K562 (cell line): Measurements from ENCODE around the gene PAQR8. TPM values are rescaled to one million over a fixed set of nuclear protein-coding genes. Genes with fewer than 3 reads are reported as not detected.
A peak's percentile ranks its signal among the peaks of the same experiment; 100 is the strongest.

Source experiments
- ARID1B ChIP-seq: fragments of 450-650 bp; IDR thresholded peaks from 2 replicates; pipeline ENCODE4 v1.6.1; 2016; ENCODE audit warnings: antibody characterized with exemption, mild to moderate bottlenecking, inconsistent platforms
- CAMTA2 ChIP-seq: fragments of 250-450 bp; sonication (Bioruptor Pico); conservative IDR thresholded peaks from 2 replicates; pipeline ENCODE4 v1.5.1; 2022
- CBFB ChIP-seq: sonication (generic); formaldehyde crosslinking; IDR thresholded peaks from 2 replicates; pipeline ENCODE4 v1.4.0; 2020; ENCODE audit warnings: mild to moderate bottlenecking, missing genetic modification reagents
- CEBPB ChIP-seq: fragments of 450-650 bp; IDR thresholded peaks from 2 replicates; pipeline ENCODE4 v1.6.1; 2016; ENCODE audit warnings: missing genetic modification characterization, missing compliant biosample characterization
- COPS2 ChIP-seq: fragments of 450-650 bp; conservative IDR thresholded peaks from 2 replicates; pipeline ENCODE4 v1.6.1; 2016; ENCODE audit warnings: mild to moderate bottlenecking, moderate library complexity
- ETV5 ChIP-seq: sonication (generic); formaldehyde crosslinking; IDR thresholded peaks from 2 replicates; pipeline ENCODE4 v1.4.0; 2020; ENCODE audit warnings: low read depth, mild to moderate bottlenecking, missing genetic modification reagents
- GABPA ChIP-seq: fragments of 200-800 bp; sonication (Bioruptor generic); conservative IDR thresholded peaks from 2 replicates; pipeline ENCODE4 v1.6.1; 2016; ENCODE audit warnings: low read depth, missing genetic modification characterization, missing compliant biosample characterization
- GTF2F1 ChIP-seq: IDR thresholded peaks from 2 replicates; pipeline ENCODE4 v1.6.1; 2011; ENCODE audit warnings: low read depth, low read length, improper control_type of control experiment
- KLF1 ChIP-seq: fragments of 450-650 bp; IDR thresholded peaks from 2 replicates; pipeline ENCODE4 v1.6.1; 2016; ENCODE audit warnings: missing genetic modification characterization, missing compliant biosample characterization
- MCM3 ChIP-seq: fragments of 450-650 bp; IDR thresholded peaks from 2 replicates; pipeline ENCODE4 v1.6.1; 2016
- MTA3 ChIP-seq: fragments of 450-650 bp; formaldehyde crosslinking; IDR thresholded peaks from 2 replicates; pipeline ENCODE4 v1.6.1; 2017; ENCODE audit warnings: mild to moderate bottlenecking, borderline replicate concordance
- NFATC3 ChIP-seq: fragments of 450-650 bp; IDR thresholded peaks from 2 replicates; pipeline ENCODE4 v1.6.1; 2017; ENCODE audit warnings: mild to moderate bottlenecking
- NR0B1 ChIP-seq: fragments of 450-650 bp; IDR thresholded peaks from one replicate; pipeline ENCODE4 v1.6.1; 2018; ENCODE audit warnings: mild to moderate bottlenecking, moderate library complexity; ENCODE audit not compliant: partially characterized antibody
- PRMT5 ChIP-seq: sonication (generic); formaldehyde crosslinking; IDR thresholded peaks from 2 replicates; pipeline ENCODE4 v1.5.0; 2020; ENCODE audit warnings: missing genetic modification reagents
- RBM17 ChIP-seq: fragments of 200-400 bp; formaldehyde crosslinking; IDR thresholded peaks from 2 replicates; pipeline ENCODE4 v1.6.1; 2017; ENCODE audit warnings: low read depth, mild to moderate bottlenecking, low read length, borderline replicate concordance
- SMARCE1 ChIP-seq: fragments of 450-650 bp; IDR thresholded peaks from 2 replicates; pipeline ENCODE4 v1.7.1; 2016; ENCODE audit warnings: mild to moderate bottlenecking
- ZBTB5 ChIP-seq: fragments of 450-650 bp; IDR thresholded peaks from 2 replicates; pipeline ENCODE4 v1.6.1; 2017; ENCODE audit warnings: antibody characterized with exemption
- ZC3H8 ChIP-seq: fragments of 450-650 bp; IDR thresholded peaks from 2 replicates; pipeline ENCODE4 v1.6.1; 2017
- ZNF696 ChIP-seq: fragments of 250-450 bp; sonication (Bioruptor Pico); conservative IDR thresholded peaks from 2 replicates; pipeline ENCODE4 v1.4.0; 2020; ENCODE audit warnings: mild to moderate bottlenecking, moderate library complexity
- ZNF707 ChIP-seq: fragments of 250-450 bp; sonication (Bioruptor Pico); conservative IDR thresholded peaks from 2 replicates; pipeline ENCODE4 v1.8.0; 2022; ENCODE audit warnings: inconsistent platforms, mild to moderate bottlenecking, moderate library complexity
- polyA plus RNA-seq, 8 experiments: library from polyadenylated mRNA; depleted of rRNA in 4 of 8; stranded (reverse) in 5 of 8; unstranded in 3 of 8; fragments of >200 nt; fragmentation: Nextera tagmentation in 2 of 8; fragmentation: Illumina TruSeq in 1 of 8; extraction: Ambion mirVana in 2 of 8; extraction: Trizol in 1 of 8; gene quantifications; 2 replicates each; pipeline versions ENCODE4 v1.2.1 to v1.2.3, GENCODE V29; 2011 to 2014; ENCODE audit warnings: inconsistent platforms in 1 of 8, missing spikeins in 1 of 8
- total RNA-seq, 7 experiments: library from RNA; depleted of rRNA in 6 of 7; stranded (reverse); fragments of >200 nt in 6 of 7; fragmentation: Illumina TruSeq in 2 of 7; extraction: Trizol in 2 of 7; gene quantifications; 2 replicates each; pipeline versions ENCODE4 v1.2.1 to v1.2.3, GENCODE V29; 2011 to 2021; ENCODE audit warnings: low replicate concordance in 1 of 7
- TF ChIP-seq, protein P1 (sequence below): fragments of 450-650 bp; IDR thresholded peaks from 2 replicates; pipeline ENCODE4 v1.7.1; 2018; ENCODE audit warnings: mild to moderate bottlenecking, low read depth; ENCODE audit not compliant: partially characterized antibody
- TF ChIP-seq, protein P2 (sequence below): sonication (generic); formaldehyde crosslinking; IDR thresholded peaks from 2 replicates; pipeline ENCODE4 v1.8.0; 2022; ENCODE audit warnings: missing genetic modification reagents, mild to moderate bottlenecking, borderline replicate concordance

The PAQR8 gene
- total and polyA plus RNA-seq, 9 of the 15 experiments (the other 6 are each of a cell fraction or from before 2014, with no cell fraction given): 1.4 to 10.2 (median 3.5) TPM

GRCh38 chr6:52362443-52363227, 684 bp downstream of the PAQR8 start (continued):
- TF ChIP-seq, protein P1, sequence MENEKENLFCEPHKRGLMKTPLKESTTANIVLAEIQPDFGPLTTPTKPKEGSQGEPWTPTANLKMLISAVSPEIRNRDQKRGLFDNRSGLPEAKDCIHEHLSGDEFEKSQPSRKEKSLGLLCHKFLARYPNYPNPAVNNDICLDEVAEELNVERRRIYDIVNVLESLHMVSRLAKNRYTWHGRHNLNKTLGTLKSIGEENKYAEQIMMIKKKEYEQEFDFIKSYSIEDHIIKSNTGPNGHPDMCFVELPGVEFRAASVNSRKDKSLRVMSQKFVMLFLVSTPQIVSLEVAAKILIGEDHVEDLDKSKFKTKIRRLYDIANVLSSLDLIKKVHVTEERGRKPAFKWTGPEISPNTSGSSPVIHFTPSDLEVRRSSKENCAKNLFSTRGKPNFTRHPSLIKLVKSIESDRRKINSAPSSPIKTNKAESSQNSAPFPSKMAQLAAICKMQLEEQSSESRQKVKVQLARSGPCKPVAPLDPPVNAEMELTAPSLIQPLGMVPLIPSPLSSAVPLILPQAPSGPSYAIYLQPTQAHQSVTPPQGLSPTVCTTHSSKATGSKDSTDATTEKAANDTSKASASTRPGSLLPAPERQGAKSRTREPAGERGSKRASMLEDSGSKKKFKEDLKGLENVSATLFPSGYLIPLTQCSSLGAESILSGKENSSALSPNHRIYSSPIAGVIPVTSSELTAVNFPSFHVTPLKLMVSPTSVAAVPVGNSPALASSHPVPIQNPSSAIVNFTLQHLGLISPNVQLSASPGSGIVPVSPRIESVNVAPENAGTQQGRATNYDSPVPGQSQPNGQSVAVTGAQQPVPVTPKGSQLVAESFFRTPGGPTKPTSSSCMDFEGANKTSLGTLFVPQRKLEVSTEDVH: no peak
- TF ChIP-seq ARID1B: 0 out of 2 replicates have a peak, but pooled peaks have one; percentile 32
- no peak for TF ChIP-seq MCM3
- TF ChIP-seq ZBTB5: no peak
- TF ChIP-seq SMARCE1: peak; percentile 47; the same call in 1 of the 2 replicates
- no peak for TF ChIP-seq COPS2
- peak; percentile 57; the same call in 1 of the 2 replicates for TF ChIP-seq ETV5 (CRISPR knock-in tag)
- TF ChIP-seq ZC3H8: no peak
- no peak for TF ChIP-seq GABPA (tag)
- no peak for TF ChIP-seq GTF2F1
- TF ChIP-seq NFATC3: no peak
- TF ChIP-seq RBM17: no peak
- no peak for TF ChIP-seq PRMT5 (CRISPR knock-in tag)
- no peak for TF ChIP-seq ZNF707 (CRISPR knock-in tag)
- no peak for TF ChIP-seq CAMTA2 (CRISPR knock-in tag)
- TF ChIP-seq, protein P2, sequence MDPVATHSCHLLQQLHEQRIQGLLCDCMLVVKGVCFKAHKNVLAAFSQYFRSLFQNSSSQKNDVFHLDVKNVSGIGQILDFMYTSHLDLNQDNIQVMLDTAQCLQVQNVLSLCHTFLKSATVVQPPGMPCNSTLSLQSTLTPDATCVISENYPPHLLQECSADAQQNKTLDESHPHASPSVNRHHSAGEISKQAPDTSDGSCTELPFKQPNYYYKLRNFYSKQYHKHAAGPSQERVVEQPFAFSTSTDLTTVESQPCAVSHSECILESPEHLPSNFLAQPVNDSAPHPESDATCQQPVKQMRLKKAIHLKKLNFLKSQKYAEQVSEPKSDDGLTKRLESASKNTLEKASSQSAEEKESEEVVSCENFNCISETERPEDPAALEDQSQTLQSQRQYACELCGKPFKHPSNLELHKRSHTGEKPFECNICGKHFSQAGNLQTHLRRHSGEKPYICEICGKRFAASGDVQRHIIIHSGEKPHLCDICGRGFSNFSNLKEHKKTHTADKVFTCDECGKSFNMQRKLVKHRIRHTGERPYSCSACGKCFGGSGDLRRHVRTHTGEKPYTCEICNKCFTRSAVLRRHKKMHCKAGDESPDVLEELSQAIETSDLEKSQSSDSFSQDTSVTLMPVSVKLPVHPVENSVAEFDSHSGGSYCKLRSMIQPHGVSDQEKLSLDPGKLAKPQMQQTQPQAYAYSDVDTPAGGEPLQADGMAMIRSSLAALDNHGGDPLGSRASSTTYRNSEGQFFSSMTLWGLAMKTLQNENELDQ (CRISPR knock-in tag): no peak
- no peak for TF ChIP-seq KLF1 (tag)
- TF ChIP-seq ZNF696 (CRISPR knock-in tag): no peak
- TF ChIP-seq NR0B1: no peak
- TF ChIP-seq MTA3: no peak
- TF ChIP-seq CEBPB: no peak
- 0 out of 2 replicates have a peak, but pooled peaks have one; percentile 18 for TF ChIP-seq CBFB
